WTC11 (cell line): ENCODE measurements around the gene NOD1. TPM values are rescaled to one million over a fixed set of nuclear protein-coding genes. Genes with fewer than 3 reads are reported as not detected.

ENCODE experiments used
- ATAC-seq: fragments of 200-7000 bp; cut with Tn5 transposase; 2 replicates; pipeline ENCODE4 v1.10.0; 2021; ENCODE audit warnings: mild to moderate bottlenecking, moderate library complexity
- CTCF ChIA-PET: fragments of 300-600 bp; sonication (Branson Sonifier 250); formaldehyde crosslinking; loops from one replicate; lab custom pipeline; 2021; ENCODE audit warnings: antibody characterized with exemption; lab: Charles Lee
- POLR2A ChIA-PET: fragments of 350-600 bp; sonication (Branson Sonifier 250); formaldehyde crosslinking; loops from one replicate; lab custom pipeline; 2021; ENCODE audit warnings: antibody characterized with exemption; lab: Charles Lee
- DNase-seq: peaks from one replicate; pipeline ENCODE4 v3.0.0; 2021; ENCODE audit warnings: low spot score
- H3K27ac Mint-ChIP-seq: 2 replicates; pipeline ENCODE4 v1.8.0; 2021; ENCODE audit warnings: mixed read lengths
- H3K27me3 Mint-ChIP-seq: 2 replicates; pipeline ENCODE4 v1.8.0; 2021; ENCODE audit warnings: low read depth, mild to moderate bottlenecking, moderate library complexity, mixed read lengths
- H3K36me3 Mint-ChIP-seq: 2 replicates; pipeline ENCODE4 v1.8.0; 2021; ENCODE audit warnings: mixed read lengths
- H3K4me1 Mint-ChIP-seq: 2 replicates; pipeline ENCODE4 v1.8.0; 2022; ENCODE audit warnings: mixed read lengths
- H3K4me3 Mint-ChIP-seq: 2 replicates; pipeline ENCODE4 v1.8.0; 2021; ENCODE audit warnings: mild to moderate bottlenecking, moderate library complexity, mixed read lengths
- H3K9me3 Mint-ChIP-seq: 2 replicates; pipeline ENCODE4 v1.8.0; 2021; ENCODE audit warnings: mixed read lengths
- AFF4 ChIP-seq: sonication (generic); formaldehyde crosslinking; IDR thresholded peaks from 2 replicates; pipeline ENCODE4 v1.8.1; 2023; ENCODE audit warnings: mild to moderate bottlenecking, missing genetic modification reagents, borderline replicate concordance
- CBFB ChIP-seq: sonication (generic); formaldehyde crosslinking; IDR thresholded peaks from 2 replicates; pipeline ENCODE4 v1.8.1; 2022; ENCODE audit warnings: mild to moderate bottlenecking, low read depth, missing genetic modification reagents
- CDX4 ChIP-seq: fragments of 250-450 bp; sonication (Bioruptor Pico); IDR thresholded peaks from 2 replicates; pipeline ENCODE4 v1.9.0; 2021; ENCODE audit warnings: moderate library complexity, mild to moderate bottlenecking, inconsistent platforms, borderline replicate concordance
- EMX1 ChIP-seq: fragments of 250-450 bp; sonication (Bioruptor Pico); IDR thresholded peaks from 2 replicates; pipeline ENCODE4 v1.8.0; 2021; ENCODE audit warnings: mild to moderate bottlenecking
- ESRRA ChIP-seq: sonication (generic); formaldehyde crosslinking; IDR thresholded peaks from 2 replicates; pipeline ENCODE4 v1.8.1; 2022; ENCODE audit warnings: mild to moderate bottlenecking, missing genetic modification reagents, borderline replicate concordance
- ETV6 ChIP-seq: sonication (generic); formaldehyde crosslinking; IDR thresholded peaks from 2 replicates; pipeline ENCODE4 v1.8.1; 2022; ENCODE audit warnings: mild to moderate bottlenecking, missing genetic modification reagents
- FOXK1 ChIP-seq: sonication (generic); formaldehyde crosslinking; IDR thresholded peaks from 2 replicates; pipeline ENCODE4 v1.8.0; 2022; ENCODE audit warnings: mild to moderate bottlenecking, moderate library complexity, missing genetic modification reagents
- FOXP1 ChIP-seq: sonication (generic); formaldehyde crosslinking; IDR thresholded peaks from 2 replicates; pipeline ENCODE4 v1.8.0; 2022; ENCODE audit warnings: missing genetic modification reagents, mild to moderate bottlenecking, moderate library complexity, borderline replicate concordance
- HMGXB4 ChIP-seq: sonication (generic); formaldehyde crosslinking; IDR thresholded peaks from 2 replicates; pipeline ENCODE4 v1.8.1; 2023; ENCODE audit warnings: mild to moderate bottlenecking, moderate library complexity, missing genetic modification reagents
- NFYB ChIP-seq: sonication (generic); formaldehyde crosslinking; conservative IDR thresholded peaks from 2 replicates; pipeline ENCODE4 v1.8.0; 2022; ENCODE audit warnings: low read depth, missing genetic modification reagents
- PRDM15 ChIP-seq: sonication (generic); formaldehyde crosslinking; IDR thresholded peaks from 2 replicates; pipeline ENCODE4 v1.8.0; 2022; ENCODE audit warnings: missing genetic modification reagents
- PREB ChIP-seq: sonication (generic); formaldehyde crosslinking; IDR thresholded peaks from 2 replicates; pipeline ENCODE4 v1.8.1; 2022; ENCODE audit warnings: mild to moderate bottlenecking, missing genetic modification reagents, moderate library complexity, borderline replicate concordance
- SMAD4 ChIP-seq: sonication (generic); formaldehyde crosslinking; IDR thresholded peaks from 2 replicates; pipeline ENCODE4 v1.8.0; 2022; ENCODE audit warnings: mild to moderate bottlenecking, missing genetic modification reagents
- TCF7 ChIP-seq: sonication (generic); formaldehyde crosslinking; IDR thresholded peaks from 2 replicates; pipeline ENCODE4 v1.8.0; 2022; ENCODE audit warnings: mild to moderate bottlenecking, low read depth, missing genetic modification reagents, moderate library complexity
- ZNF263 ChIP-seq: sonication (generic); formaldehyde crosslinking; IDR thresholded peaks from 2 replicates; pipeline ENCODE4 v1.8.1; 2022; ENCODE audit warnings: low read depth, mild to moderate bottlenecking, moderate library complexity, missing genetic modification reagents
- ZNF416 ChIP-seq: fragments of 250-450 bp; sonication (Bioruptor Pico); IDR thresholded peaks from 2 replicates; pipeline ENCODE4 v1.9.0; 2021; ENCODE audit warnings: mild to moderate bottlenecking, inconsistent platforms
- ZNF671 ChIP-seq: fragments of 250-450 bp; sonication (Bioruptor Pico); IDR thresholded peaks from 2 replicates; pipeline ENCODE4 v1.8.0; 2021; ENCODE audit warnings: mild to moderate bottlenecking
- total RNA-seq: library from RNA; stranded (reverse); gene quantifications from 3 replicates; pipeline ENCODE4 v1.2.3, GENCODE V29; 2021
- TF ChIP-seq, protein P1 (sequence below): sonication (generic); formaldehyde crosslinking; IDR thresholded peaks from 2 replicates; pipeline ENCODE4 v1.8.0; 2022; ENCODE audit warnings: mild to moderate bottlenecking, missing genetic modification reagents
- TF ChIP-seq, protein P2 (sequence below): fragments of 250-450 bp; sonication (Bioruptor Pico); IDR thresholded peaks from 2 replicates; pipeline ENCODE4 v1.8.0; 2021; ENCODE audit warnings: mild to moderate bottlenecking
- TF ChIP-seq, protein P3 (sequence below): sonication (generic); formaldehyde crosslinking; conservative IDR thresholded peaks from 2 replicates; pipeline ENCODE4 v1.8.1; 2023; ENCODE audit warnings: mild to moderate bottlenecking, low read depth, missing genetic modification reagents, moderate library complexity

NOD1 gene
- total RNA-seq, 1 experiment from 2014 or later: 6.4 TPM

GRCh38 chr7:30421647-30422196, 56.9 kb downstream of the NOD1 start:
- peaks cover 4% of the 10 kb centered on the region; the same call in 1 of the 2 replicates for H3K27me3 Mint-ChIP-seq
- TF ChIP-seq HMGXB4 (CRISPR knock-in tag): no peak
- no peak for TF ChIP-seq CBFB (CRISPR knock-in tag)
- no peak for TF ChIP-seq EMX1
- no peak for TF ChIP-seq PREB (CRISPR knock-in tag)
- TF ChIP-seq ESRRA: no peak
- no peak for TF ChIP-seq NFYB (CRISPR knock-in tag)
- no peak for TF ChIP-seq CDX4
- no peak for TF ChIP-seq AFF4 (CRISPR knock-in tag)
- no peak for TF ChIP-seq ZNF671 (CRISPR knock-in tag)
- no peak for TF ChIP-seq FOXK1
- no peak for TF ChIP-seq ZNF263 (CRISPR knock-in tag)
- TF ChIP-seq FOXP1: no peak
- TF ChIP-seq TCF7 (CRISPR knock-in tag): no peak
- TF ChIP-seq SMAD4 (CRISPR knock-in tag): no peak
- TF ChIP-seq, protein P1, sequence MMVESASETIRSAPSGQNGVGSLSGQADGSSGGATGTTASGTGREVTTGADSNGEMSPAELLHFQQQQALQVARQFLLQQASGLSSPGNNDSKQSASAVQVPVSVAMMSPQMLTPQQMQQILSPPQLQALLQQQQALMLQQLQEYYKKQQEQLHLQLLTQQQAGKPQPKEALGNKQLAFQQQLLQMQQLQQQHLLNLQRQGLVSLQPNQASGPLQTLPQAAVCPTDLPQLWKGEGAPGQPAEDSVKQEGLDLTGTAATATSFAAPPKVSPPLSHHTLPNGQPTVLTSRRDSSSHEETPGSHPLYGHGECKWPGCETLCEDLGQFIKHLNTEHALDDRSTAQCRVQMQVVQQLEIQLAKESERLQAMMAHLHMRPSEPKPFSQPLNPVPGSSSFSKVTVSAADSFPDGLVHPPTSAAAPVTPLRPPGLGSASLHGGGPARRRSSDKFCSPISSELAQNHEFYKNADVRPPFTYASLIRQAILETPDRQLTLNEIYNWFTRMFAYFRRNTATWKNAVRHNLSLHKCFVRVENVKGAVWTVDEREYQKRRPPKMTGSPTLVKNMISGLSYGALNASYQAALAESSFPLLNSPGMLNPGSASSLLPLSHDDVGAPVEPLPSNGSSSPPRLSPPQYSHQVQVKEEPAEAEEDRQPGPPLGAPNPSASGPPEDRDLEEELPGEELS (CRISPR knock-in tag): no peak
- TF ChIP-seq, protein P2, sequence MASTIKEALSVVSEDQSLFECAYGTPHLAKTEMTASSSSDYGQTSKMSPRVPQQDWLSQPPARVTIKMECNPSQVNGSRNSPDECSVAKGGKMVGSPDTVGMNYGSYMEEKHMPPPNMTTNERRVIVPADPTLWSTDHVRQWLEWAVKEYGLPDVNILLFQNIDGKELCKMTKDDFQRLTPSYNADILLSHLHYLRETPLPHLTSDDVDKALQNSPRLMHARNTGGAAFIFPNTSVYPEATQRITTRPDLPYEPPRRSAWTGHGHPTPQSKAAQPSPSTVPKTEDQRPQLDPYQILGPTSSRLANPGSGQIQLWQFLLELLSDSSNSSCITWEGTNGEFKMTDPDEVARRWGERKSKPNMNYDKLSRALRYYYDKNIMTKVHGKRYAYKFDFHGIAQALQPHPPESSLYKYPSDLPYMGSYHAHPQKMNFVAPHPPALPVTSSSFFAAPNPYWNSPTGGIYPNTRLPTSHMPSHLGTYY (CRISPR knock-in tag): no peak
- TF ChIP-seq, protein P3, sequence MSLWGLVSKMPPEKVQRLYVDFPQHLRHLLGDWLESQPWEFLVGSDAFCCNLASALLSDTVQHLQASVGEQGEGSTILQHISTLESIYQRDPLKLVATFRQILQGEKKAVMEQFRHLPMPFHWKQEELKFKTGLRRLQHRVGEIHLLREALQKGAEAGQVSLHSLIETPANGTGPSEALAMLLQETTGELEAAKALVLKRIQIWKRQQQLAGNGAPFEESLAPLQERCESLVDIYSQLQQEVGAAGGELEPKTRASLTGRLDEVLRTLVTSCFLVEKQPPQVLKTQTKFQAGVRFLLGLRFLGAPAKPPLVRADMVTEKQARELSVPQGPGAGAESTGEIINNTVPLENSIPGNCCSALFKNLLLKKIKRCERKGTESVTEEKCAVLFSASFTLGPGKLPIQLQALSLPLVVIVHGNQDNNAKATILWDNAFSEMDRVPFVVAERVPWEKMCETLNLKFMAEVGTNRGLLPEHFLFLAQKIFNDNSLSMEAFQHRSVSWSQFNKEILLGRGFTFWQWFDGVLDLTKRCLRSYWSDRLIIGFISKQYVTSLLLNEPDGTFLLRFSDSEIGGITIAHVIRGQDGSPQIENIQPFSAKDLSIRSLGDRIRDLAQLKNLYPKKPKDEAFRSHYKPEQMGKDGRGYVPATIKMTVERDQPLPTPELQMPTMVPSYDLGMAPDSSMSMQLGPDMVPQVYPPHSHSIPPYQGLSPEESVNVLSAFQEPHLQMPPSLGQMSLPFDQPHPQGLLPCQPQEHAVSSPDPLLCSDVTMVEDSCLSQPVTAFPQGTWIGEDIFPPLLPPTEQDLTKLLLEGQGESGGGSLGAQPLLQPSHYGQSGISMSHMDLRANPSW (CRISPR knock-in tag): no peak
- TF ChIP-seq PRDM15: no peak
- TF ChIP-seq ETV6: no peak
- TF ChIP-seq ZNF416 (CRISPR knock-in tag): no peak
- peaks cover 5% of the 10 kb centered on the region for H3K4me1 Mint-ChIP-seq
- ChIA-PET POLR2A (no interaction called here), CTCF (interaction anchor here (1.0 kb wide), 1 partner anchor 25 kb away, joined by 3 read pairs; no protein-coding TSS in a partner anchor)
- H3K9me3 Mint-ChIP-seq: peaks cover 7% of the 10 kb centered on the region
- no peak overlapping the region for H3K27ac Mint-ChIP-seq
- DNase-seq (no peak), ATAC-seq (no peak)
- peaks cover 6% of the 10 kb centered on the region; the same call in 1 of the 2 replicates for H3K36me3 Mint-ChIP-seq
- no peak overlapping the region for H3K4me3 Mint-ChIP-seq
